Activated effector memory CD4-positive, alpha-beta T cell treated with Interleukin-2 at 50 U/mL for 16 hours (primary cell): ENCODE measurements around the gene SETDB1.
A peak's percentile ranks its signal among the peaks of the same experiment; 100 is the strongest.

ENCODE experiments used
- DNase-seq: peaks from one replicate; pipeline ENCODE4 v3.0.0-alpha.2; 2020

The SETDB1 gene

DNA sequence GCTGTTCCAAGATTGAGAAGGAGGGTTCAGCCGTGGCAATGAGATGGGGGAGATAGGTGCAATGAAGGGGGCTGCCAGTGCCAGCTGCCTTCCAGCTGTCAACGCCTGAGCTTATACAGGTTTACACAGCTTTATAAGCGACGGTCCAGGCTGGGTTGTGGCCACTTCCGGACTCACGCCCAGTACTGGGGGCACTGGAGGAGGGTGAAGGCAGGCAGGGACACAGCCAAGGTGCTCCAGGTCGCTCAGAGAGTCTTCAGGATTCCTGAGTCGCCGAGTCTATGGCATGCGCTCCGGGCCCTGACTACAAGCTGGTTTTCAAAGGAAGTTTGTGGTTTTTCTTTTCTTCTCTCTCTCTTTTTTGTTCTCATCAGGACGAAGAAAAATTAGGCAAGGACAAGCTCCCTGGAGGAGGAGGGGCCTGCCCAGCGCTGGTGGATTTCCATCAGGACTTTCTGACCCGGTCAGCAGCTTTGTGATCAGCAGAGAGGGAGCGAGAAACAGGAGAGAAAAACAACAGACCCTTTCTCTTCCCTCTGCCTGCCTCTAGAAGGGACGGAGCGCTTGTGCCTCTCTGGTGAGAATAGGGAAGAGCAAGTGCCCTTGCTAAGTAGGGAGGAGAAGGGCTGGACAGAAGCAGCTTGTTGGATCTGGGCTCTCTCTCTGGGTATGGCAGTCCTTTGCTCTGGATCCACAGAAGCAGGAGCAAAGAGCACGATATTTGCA is 80.3 kb downstream of the SETDB1 start, which contains the start of gene MINDY1:
MINDY1 (minus strand) TSS at position 576 of the 726 bp plus-strand sequence. CDS start 4,285 bp downstream, outside the sequence.
- DNase-seq = no peak

- DNase-seq = no peak
Observed at GRCh38 chr1:151007853-151008243, 81.7 kb downstream of the SETDB1 start.

DNA sequence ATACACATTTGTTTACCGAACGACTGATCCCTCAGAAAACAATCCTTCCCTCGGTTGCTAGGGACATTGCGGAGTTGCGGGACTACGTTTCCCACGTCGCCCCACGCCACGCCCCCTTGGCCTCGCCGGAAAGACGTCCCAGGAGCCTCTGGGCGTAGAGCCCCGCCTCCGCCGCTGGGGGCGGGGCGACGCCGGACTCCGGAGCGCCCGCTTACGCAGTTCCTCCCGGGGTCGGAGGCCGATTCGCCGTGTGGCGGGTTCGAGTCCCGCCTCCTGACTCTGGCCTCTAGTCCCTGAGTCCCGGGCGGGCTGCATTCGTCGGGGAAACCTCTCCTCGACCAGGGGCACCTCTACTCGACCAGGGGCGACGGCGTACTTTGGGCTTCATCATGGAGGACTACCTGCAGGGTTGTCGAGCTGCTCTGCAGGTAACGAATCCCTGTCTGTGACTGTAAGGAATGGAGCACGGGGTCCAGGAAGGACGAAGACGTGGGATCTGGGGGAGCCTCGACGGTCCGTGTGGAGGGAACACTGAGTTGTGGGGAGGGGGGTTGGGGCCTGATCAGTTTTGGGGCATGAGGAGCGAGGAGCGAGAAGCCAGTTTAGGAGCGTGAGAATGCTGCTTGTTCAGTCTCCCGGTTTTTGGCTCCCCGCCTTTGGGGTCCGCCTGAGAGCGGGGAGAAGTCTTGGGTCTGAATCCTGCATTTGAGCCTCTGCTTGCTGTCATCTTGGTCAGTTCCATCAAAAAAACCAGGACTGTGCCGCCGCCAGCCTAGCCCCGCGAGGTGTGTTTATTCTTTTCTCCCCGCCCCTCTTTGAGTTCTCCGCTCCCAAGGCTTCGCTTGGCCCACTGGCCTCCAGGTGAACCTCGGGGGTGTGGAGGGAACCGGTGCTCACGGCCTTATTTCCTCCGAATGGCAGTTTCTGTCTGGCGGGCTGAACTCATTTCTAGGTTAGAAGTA is 82.4 kb downstream of the SETDB1 start, which contains the start of gene PRUNE1:
PRUNE1 (plus strand) TSS at position 206 of the 962 bp plus-strand sequence; CDS start at position 390, 184 bp downstream.
- DNase-seq = peak; percentile 92

GRCh38 chr1:151009206-151009587 is 83.0 kb downstream of the SETDB1 start:
- no peak for DNase-seq

DNA sequence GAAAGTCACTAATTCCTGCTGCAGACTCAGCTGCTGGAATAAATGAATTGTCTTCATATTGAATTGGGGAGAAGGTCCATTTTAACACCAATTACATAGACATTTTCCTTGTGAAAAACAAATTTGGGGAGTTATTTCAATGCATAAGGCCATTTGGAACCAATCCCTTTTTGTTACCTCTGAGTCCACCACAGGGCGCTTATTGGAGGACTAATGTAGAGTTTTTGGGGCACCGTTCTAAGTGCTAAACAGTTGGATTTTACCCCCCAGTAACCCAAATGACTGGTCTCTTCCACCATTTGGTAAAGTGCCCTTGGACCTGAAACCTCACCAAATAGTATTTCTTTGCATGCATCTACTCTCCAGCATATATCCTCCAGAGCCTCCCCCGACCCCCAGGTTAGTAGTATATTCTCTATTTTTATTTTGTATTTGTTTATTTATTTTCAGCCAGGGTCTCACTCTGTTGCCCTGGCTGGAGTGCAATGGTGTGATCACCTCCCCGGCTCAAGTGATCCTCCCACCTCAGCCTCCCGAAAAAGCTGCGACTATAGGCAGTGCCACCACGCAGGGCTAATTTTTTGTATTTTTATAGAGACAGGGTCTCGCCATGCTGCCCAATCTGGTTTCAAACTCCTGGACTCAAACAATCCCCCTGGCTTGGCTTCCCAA is 83.6 kb downstream of the SETDB1 start:
- DNase-seq = no peak

DNA sequence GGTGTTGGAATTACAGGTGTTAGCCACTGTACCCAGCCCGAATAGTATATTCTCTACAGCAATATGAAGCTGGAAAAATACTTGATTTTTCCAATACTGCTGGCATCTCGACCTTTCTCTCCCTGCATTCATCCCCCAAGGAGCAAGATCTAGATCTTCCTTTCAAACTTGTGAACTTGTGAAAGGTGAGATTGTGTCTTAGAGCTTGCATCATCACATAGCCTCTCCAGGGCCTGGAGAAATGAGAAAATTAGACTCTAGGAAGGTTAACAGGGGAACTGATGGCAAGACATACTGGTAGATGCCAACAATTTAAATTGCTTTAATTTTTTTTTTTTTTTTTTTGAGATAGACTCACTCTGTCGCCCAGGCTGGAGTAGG is 84.2 kb downstream of the SETDB1 start:
- no peak for DNase-seq

GRCh38 chr1:151011154-151011850 is 85.1 kb downstream of the SETDB1 start:
- DNase-seq = no peak

- DNase-seq = no peak
Observed at GRCh38 chr1:151012684-151013471, 86.7 kb downstream of the SETDB1 start.

DNA sequence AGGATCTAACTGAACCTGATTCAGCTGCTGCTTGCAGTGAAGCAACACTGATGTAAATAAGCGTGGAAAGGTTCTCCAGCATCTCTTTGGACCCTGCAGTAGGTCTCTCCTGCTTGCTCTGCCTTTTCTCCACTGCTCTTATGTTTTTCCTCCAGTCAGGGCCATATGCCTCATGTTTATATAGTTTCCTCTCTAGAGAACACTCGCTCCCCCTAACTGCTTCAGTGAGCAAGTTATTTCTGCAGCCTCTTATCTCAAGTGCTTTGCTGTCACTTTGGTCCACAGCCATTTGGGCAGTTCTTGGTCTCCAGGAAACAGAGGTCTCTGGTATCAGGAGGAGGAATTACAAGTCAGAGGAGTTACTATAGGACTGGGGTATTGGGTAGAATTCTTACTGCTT is 87.4 kb downstream of the SETDB1 start:
- no peak for DNase-seq
